Activated CD8-positive, alpha-beta T cell treated with anti-CD3 and anti-CD28 coated beads, Interleukin-2, amount 10 ng/mL, durations not matched to agents 7 days and 5 days (primary cell): Measurements from ENCODE around the gene MED16. TPM values are rescaled to one million over a fixed set of nuclear protein-coding genes. Genes with fewer than 3 reads are reported as not detected.
"Not testable (repeated sequence)": the region's sequence is repeated elsewhere in the genome, so short reads cannot be mapped to it uniquely, and the experiment has no call there.

Experiments
- ATAC-seq: fragments of 150-1000 bp; cut with Tn5 transposase; one replicate; pipeline ENCODE4 v1.10.0; 2021; ENCODE audit warnings: moderate library complexity
- CTCF ChIA-PET: fragments of 350-600 bp; sonication (Branson Sonifier 250); formaldehyde crosslinking; loops from one replicate; lab custom pipeline; 2021; ENCODE audit warnings: antibody characterized with exemption; lab: Charles Lee
- POLR2A ChIA-PET: fragments of 350-600 bp; sonication (Branson Sonifier 250); formaldehyde crosslinking; loops from one replicate; lab custom pipeline; 2021; ENCODE audit warnings: antibody characterized with exemption; lab: Charles Lee
- DNase-seq: peaks from one replicate; pipeline ENCODE4 v3.0.0-alpha.2; 2020
- H3K27ac Mint-ChIP-seq: one replicate; pipeline ENCODE4 v1.8.0; 2021; ENCODE audit warnings: mild to moderate bottlenecking, mixed read lengths
- H3K27me3 Mint-ChIP-seq: one replicate; pipeline ENCODE4 v1.8.0; 2021; ENCODE audit warnings: low read depth, mixed read lengths
- H3K36me3 Mint-ChIP-seq: one replicate; pipeline ENCODE4 v1.8.0; 2021; ENCODE audit warnings: low read depth, mixed read lengths
- H3K4me1 Mint-ChIP-seq: one replicate; pipeline ENCODE4 v1.8.0; 2021; ENCODE audit warnings: low read depth, mixed read lengths
- H3K4me3 Mint-ChIP-seq: one replicate; pipeline ENCODE4 v1.8.0; 2021; ENCODE audit warnings: mild to moderate bottlenecking, mixed read lengths
- H3K9me3 Mint-ChIP-seq: one replicate; pipeline ENCODE4 v1.8.0; 2022; ENCODE audit warnings: mixed read lengths; ENCODE audit not compliant: insufficient read depth
- total RNA-seq, 2 experiments: library from RNA; stranded (reverse); gene quantifications; one replicate each; pipeline ENCODE4 v1.2.3, GENCODE V29; 2021

MED16 gene
- total RNA-seq, 2 experiments from 2014 or later = 55.9 to 60.4 TPM

DNA sequence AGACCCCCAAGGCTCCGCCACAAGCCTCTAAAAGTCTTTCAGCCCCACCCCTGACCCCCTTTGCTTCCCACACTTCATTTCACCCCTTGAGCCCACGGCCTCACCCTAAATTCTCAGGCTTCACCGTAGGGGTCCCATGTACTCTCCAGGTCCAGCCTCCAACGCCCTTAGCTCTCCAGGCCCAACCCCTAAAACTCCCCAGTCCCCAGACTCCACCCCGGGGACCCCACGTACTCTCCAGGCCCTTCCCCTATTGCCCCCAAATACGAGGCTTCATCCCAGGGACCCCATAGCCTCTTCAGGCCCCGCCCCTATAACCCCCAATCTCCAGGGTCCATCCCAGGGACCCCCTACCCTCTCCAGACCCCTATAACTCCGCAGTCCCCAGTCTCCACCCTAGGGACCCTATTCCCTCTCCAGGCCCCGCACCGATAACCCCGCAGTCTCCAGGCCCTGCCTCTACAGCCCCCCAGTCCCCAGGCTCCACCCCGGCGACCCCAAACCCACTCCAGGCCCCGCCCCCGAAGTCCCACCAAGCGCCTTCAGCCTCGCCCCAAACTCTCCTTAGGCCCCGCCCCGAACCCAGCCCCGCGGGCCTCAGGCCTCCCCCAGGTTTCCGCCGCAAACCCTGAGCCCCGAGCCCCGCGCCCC lies 619 bp downstream of the MED16 start:
- Mint-ChIP-seq H3K27ac (peak overlapping the region; percentile 84), H3K36me3 (peaks cover 27% of the 10 kb centered on the region), H3K4me1 (peaks cover 32% of the 10 kb centered on the region), H3K9me3 (no peaks in the 10 kb centered on the region), H3K27me3 (no peaks in the 10 kb centered on the region), H3K4me3 (peak overlapping the region; percentile 76)
- ChIA-PET CTCF (interaction anchor here (1.3 to 2.0 kb wide), 3 partner anchors 16 to 29 kb away, joined by 3 to 14 read pairs (median 8); no protein-coding TSS in a partner anchor), POLR2A (interaction anchor here (0.8 to 2.3 kb wide), 8 partner anchors 10 to 129 kb away, joined by 3 to 36 read pairs (median 4); partner anchors contain the start of genes RNU6-2 and WDR18)
- ATAC-seq = peak; percentile 46
- peak; percentile 60 for DNase-seq

DNA sequence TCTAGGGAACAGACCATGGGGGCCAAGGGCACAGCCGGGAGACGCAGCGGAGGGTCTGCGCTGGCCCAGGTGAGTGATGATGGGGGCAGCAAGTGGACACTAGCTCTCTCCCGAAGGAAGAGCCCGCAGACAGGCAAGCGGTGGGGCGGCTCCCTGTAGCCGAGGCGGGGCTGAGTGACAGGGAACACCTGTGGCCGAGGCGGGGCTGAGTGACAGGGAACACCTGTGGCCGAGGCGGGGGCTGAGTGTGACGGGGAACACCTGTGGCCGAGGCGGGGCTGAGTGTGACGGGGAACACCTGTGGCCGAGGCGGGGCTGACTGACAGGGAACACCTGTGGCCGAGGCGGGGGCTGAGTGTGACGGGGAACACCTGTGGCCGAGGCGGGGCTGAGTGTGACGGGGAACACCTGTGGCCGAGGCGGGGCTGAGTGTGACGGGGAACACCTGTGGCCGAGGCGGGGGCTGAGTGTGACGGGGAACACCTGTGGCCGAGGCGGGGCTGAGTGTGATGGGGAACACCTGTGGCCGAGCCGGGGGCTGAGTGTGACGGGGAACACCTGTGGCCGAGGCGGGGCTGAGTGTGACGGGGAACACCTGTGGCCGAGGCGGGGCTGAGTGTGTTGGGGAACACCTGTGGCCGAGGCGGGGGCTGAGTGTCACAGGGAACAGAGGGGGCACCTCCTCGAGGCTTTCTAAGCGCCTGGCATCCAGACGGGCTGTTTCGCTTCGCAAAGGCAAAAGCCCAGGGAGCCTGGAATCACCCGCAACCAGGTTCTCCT lies 1.4 kb downstream of the MED16 start:
- ATAC-seq, H3K9me3 Mint-ChIP-seq, DNase-seq, H3K27me3 Mint-ChIP-seq: not testable (repeated sequence)
- Mint-ChIP-seq H3K27ac (peak overlapping the region; percentile 84), H3K4me3 (peak overlapping the region; percentile 76), H3K4me1 (peaks cover 32% of the 10 kb centered on the region), H3K36me3 (peaks cover 24% of the 10 kb centered on the region)
- CTCF ChIA-PET = interaction anchor here (2.0 kb wide), 1 partner anchor 28 kb away, joined by 14 read pairs; no protein-coding TSS in a partner anchor
- POLR2A ChIA-PET = interaction anchor here (0.6 to 2.3 kb wide), 3 partner anchors 12 to 82 kb away, joined by 3 to 36 read pairs (median 3); no protein-coding TSS in a partner anchor

DNA sequence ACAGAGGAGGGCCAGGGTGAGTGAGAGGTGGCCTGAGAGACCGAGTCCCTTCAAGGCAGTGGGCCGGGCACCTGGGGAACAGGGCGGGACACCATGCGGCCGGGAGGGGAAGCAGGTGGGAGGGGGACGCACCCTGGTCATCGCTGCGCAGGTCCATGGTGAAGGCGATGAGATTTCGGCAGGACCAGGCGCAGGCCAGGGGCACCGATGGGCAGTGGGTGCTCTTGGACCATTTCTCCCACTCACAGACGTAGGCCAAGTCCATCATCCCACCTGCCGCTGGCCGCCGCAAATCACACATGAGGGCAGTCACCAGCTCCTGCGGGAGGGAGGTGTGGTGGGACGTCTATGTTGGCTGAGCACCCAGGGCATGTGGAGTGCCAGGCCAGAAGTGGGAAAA lies 2.2 kb downstream of the MED16 start:
- CTCF ChIA-PET = no interaction called here
- H3K4me1 Mint-ChIP-seq = peaks cover 32% of the 10 kb centered on the region
- H3K4me3 Mint-ChIP-seq = peak overlapping the region; percentile 51
- DNase-seq (no peak), ATAC-seq (no peak)
- H3K27ac Mint-ChIP-seq = peak overlapping the region; percentile 60
- peaks cover 20% of the 10 kb centered on the region for H3K36me3 Mint-ChIP-seq
- no peaks in the 10 kb centered on the region for H3K9me3 Mint-ChIP-seq
- POLR2A ChIA-PET = interaction anchor here (0.6 to 1.4 kb wide), 2 partner anchors 19 to 83 kb away, joined by 3 read pairs; no protein-coding TSS in a partner anchor
- H3K27me3 Mint-ChIP-seq = no peaks in the 10 kb centered on the region

DNA sequence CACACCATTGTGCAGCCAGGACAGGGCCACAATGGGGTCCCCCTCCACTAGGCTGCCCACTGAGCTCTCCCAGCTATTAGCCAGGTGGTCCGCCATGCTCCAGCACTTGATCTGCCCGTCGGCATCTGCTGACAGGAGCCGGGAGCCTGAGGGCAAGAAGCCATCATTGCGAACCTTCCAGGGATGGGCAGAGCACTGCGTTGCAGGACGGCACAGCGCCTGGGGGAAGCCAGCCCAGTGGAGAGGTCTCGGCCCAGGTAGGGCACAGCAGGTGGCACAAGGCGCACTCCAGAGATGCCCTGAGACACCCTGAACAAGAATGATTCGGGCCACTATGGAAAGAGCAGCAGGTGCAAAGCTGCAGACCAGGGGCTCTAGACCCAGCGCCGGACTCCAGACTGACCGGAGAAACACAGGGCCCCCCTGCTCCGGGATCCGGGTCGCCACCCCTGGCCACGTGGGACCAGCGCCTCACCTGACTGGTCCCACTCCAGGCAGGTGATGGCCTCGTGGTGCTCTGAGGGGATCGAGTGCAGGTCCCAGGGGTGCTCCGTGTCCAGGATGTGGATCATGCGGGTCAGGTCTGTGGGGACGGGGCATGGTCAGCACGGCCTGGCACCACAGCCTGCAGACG lies 3.2 kb downstream of the MED16 start:
- ChIA-PET CTCF (no interaction called here), POLR2A (interaction anchor here (1.4 kb wide), 1 partner anchor 20 kb away, joined by 3 read pairs; no protein-coding TSS in a partner anchor)
- Mint-ChIP-seq H3K9me3 (no peaks in the 10 kb centered on the region), H3K27me3 (no peaks in the 10 kb centered on the region), H3K4me3 (no peak overlapping the region), H3K36me3 (peaks cover 20% of the 10 kb centered on the region), H3K27ac (peak overlapping the region; percentile 28), H3K4me1 (peaks cover 34% of the 10 kb centered on the region)
- ATAC-seq (no peak), DNase-seq (no peak)

DNA sequence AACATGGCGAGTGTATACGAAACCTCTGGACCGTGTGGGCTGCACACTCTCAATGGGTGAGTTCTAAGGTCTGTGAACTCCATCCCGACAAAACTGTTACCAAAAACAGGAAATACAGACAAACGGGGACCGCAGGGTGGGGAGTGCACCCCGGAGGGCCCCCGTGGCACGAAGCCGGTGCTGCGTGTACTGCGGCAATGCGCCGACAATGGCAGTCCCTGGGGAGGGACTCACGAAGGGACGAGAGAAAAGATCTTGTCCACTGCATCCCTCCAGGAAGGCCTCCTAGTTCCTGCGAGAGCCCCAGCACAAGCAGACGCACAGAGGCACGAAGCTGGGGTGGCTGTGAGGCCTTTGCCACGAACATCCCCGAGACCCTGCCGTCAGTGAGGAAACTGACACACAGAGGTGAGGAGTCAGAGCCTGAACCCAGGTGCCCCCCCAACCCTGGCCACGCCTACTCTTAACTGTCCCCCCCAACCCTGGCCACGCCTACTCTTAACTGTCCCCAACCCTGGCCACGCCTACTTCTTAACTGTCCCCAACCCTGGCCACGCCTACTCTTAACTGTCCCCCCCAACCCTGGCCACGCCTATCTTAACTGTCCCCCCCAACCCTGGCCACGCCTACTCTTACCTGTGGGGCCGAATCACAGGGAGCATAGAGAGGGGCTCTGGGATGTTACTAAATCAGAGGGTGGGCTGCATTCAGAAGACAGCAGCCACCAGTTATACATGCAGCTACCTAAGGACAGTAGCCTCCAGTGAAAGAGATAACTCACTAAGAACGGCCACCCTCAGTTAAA lies 4.2 kb downstream of the MED16 start:
- Mint-ChIP-seq H3K4me3 (peak overlapping the region; percentile 46), H3K27me3 (no peaks in the 10 kb centered on the region), H3K9me3 (no peaks in the 10 kb centered on the region), H3K27ac (peak overlapping the region; percentile 76), H3K36me3 (peaks cover 20% of the 10 kb centered on the region), H3K4me1 (peaks cover 31% of the 10 kb centered on the region)
- ChIA-PET CTCF (interaction anchor here (0.7 kb wide), 1 partner anchor 16 kb away, joined by 3 read pairs; no protein-coding TSS in a partner anchor), POLR2A (interaction anchor here (0.6 to 0.7 kb wide), 2 partner anchors 20 to 277 kb away, joined by 3 read pairs; no protein-coding TSS in a partner anchor)
- DNase-seq (peak; percentile 63), ATAC-seq (peak; percentile 21)

DNA sequence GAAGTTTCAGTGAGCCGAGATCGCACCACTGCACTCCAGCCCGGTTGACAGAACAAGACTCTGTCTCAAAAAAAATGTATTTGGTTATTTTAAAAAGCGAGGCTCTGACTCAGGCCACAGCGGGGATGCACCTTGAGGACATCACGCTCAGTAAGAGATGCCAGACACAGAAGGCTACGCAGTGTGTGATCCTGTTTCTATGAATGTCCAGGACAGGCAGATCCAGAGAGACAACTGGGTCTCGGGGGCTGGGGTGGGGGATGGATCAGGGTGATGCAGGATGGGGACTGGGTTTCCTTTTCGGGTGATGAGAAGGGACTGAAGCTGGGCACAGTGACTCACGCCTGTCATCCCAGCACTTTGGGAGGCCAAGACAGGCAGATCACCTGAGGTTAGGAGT lies 5.4 kb downstream of the MED16 start:
- Mint-ChIP-seq H3K4me3 (no peak overlapping the region), H3K27ac (no peak overlapping the region), H3K9me3 (no peaks in the 10 kb centered on the region), H3K27me3 (no peaks in the 10 kb centered on the region), H3K36me3 (peaks cover 19% of the 10 kb centered on the region), H3K4me1 (peaks cover 22% of the 10 kb centered on the region)
- DNase-seq (no peak), ATAC-seq (no peak)
- ChIA-PET POLR2A (interaction anchor here (0.7 kb wide), 1 partner anchor 21 kb away, joined by 3 read pairs; no protein-coding TSS in a partner anchor), CTCF (no interaction called here)

DNA sequence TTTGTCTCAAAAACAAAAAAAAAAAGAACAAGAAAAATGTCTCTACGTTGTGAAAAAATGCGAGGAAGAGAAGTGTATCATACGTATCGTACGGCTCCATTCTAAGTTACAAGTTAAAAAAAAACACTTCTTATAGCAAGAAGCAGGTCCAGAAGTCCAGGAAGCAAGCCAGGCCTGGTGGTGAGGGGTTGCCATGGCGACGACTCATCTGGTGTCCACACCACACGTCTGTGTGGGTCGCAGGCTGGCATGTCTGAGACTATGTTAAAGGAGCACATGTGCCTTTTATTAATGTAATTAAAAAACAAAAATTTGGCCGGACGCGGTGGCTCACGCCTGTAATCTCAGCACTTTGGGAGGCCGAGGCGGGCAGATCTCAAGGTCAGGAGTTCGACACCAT lies 5.9 kb downstream of the MED16 start:
- H3K4me1 Mint-ChIP-seq = peaks cover 22% of the 10 kb centered on the region
- no peak overlapping the region for H3K27ac Mint-ChIP-seq
- POLR2A ChIA-PET = no interaction called here
- DNase-seq (no peak), ATAC-seq (no peak)
- H3K36me3 Mint-ChIP-seq = peaks cover 23% of the 10 kb centered on the region
- no peaks in the 10 kb centered on the region for H3K27me3 Mint-ChIP-seq
- H3K9me3 Mint-ChIP-seq = no peaks in the 10 kb centered on the region
- CTCF ChIA-PET = no interaction called here
- H3K4me3 Mint-ChIP-seq = no peak overlapping the region

DNA sequence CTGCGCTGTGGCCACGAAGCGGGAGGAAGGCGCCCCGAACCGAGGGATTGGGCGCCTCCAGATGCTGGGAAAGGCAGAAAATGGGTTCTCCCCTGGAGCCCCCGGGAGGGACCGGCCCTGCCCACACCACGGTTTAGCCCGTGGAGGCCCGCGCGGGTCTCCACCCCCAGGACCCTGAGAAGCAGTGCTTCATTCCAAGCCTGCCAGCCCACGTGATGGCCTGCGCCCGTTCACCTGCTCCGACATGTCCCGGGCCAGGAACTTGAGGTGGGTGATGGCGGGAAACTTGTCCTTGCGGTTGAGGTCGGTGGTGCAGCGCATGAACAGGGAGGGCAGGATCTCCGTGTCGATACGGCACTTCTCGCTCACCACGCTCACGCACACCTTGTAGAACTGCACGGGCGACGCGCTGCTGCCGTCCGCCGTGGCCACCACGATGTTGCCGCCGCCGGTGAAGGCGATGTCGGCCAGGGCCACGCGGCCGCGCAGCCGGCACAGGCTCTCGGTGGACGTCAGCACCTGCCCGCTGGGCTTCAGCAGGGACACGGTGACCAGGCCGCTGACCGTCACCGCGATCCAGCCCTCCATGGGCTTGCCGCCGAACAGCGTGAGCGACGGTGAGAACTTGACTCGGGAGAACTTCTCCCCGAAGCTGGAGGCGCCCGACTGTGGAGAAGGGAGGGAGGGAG lies 7.3 kb downstream of the MED16 start:
- no peaks in the 10 kb centered on the region for H3K27me3 Mint-ChIP-seq
- peaks cover 18% of the 10 kb centered on the region for H3K4me1 Mint-ChIP-seq
- ATAC-seq (no peak), DNase-seq (no peak)
- ChIA-PET CTCF (no interaction called here), POLR2A (no interaction called here)
- H3K36me3 Mint-ChIP-seq = peaks cover 34% of the 10 kb centered on the region
- no peaks in the 10 kb centered on the region for H3K9me3 Mint-ChIP-seq
- H3K4me3 Mint-ChIP-seq = no peak overlapping the region
- no peak overlapping the region for H3K27ac Mint-ChIP-seq

DNA sequence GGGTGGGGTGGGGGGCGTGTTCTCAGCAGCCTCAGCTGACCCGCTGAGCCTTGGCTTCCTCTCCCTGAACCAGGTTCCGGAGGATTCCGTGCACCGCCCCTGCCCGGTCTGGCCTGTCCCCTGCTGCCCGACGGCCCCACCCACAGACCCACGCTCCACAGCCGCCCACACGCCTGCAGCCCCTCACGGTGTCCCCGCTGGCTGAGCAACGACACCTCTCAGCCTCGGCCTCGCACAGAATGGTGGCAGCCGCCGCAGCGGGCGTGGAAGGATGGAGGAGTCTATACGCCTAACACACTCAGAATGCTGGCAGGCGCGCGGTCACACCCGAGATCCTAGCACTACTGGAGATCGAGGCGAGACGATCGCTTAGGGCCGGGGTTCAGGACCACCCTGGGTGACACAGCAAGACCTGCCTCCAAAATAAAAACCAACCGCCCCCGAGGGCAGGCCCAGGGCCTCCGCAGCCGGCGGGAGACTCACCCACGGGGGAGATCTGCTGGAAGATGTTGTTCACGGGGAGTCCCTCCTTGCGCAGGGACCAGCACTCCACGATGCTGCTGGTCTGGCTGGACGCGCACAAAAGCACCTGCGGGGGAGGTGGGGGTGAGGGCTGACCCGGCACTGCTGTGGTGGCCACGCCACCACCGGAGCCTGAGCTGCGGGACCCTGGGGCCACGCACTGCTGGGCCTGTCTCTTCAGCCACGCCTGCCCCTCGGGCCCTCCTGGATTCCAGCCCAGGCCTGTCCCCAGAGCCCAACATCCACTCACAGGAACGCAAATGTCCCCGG lies 8.4 kb downstream of the MED16 start:
- H3K4me1 Mint-ChIP-seq = peaks cover 15% of the 10 kb centered on the region
- no peak for DNase-seq
- ChIA-PET CTCF (no interaction called here), POLR2A (no interaction called here)
- H3K4me3 Mint-ChIP-seq = no peak overlapping the region
- ATAC-seq = no peak
- H3K27me3 Mint-ChIP-seq = no peaks in the 10 kb centered on the region
- H3K9me3 Mint-ChIP-seq = no peaks in the 10 kb centered on the region
- H3K36me3 Mint-ChIP-seq = peaks cover 30% of the 10 kb centered on the region
- no peak overlapping the region for H3K27ac Mint-ChIP-seq

DNA sequence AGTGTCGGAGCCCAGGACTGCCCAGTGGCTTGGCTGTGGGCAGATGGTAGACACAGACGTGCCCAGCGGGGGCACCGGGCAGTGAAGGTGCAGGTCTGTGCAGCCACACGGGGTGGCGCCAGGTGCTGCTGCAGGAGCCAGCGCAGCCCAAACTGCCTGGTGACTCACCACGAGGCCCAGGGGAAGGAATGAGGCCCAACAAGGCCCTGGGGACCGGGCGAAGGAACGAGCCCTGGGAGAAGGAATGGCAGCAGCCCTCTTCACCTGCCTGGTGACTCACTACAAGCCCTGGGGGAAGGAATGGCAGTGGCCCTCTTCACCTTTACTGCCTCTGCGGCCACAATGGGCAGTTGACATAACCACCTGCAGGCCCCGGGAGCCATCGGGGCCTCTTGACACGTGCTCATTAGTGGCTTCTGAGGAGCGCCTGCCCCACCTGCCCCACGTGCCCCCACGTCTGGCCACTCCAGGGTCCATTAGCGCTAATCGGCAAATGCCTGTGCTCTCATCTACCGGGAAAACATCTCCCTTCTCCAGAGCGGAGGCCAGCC lies 9.3 kb downstream of the MED16 start:
- POLR2A ChIA-PET = interaction anchor here (1.7 kb wide), 1 partner anchor 23 kb away, joined by 6 read pairs; no protein-coding TSS in a partner anchor
- H3K4me3 Mint-ChIP-seq = no peak overlapping the region
- peaks cover 10% of the 10 kb centered on the region for H3K4me1 Mint-ChIP-seq
- H3K27ac Mint-ChIP-seq = no peak overlapping the region
- H3K36me3 Mint-ChIP-seq = peaks cover 23% of the 10 kb centered on the region
- no peaks in the 10 kb centered on the region for H3K9me3 Mint-ChIP-seq
- CTCF ChIA-PET = no interaction called here
- H3K27me3 Mint-ChIP-seq = no peaks in the 10 kb centered on the region
- no peak for ATAC-seq
- no peak for DNase-seq
